VCaP (cell line): ENCODE measurements around the gene EYA2.

ENCODE experiments used
- H3K27ac ChIP-seq: fragments of 450-650 bp; 2 replicates; pipeline ENCODE4 v1.5.1; 2017
- TF ChIP-seq, protein P1 (sequence below): fragments of 450-650 bp; conservative IDR thresholded peaks from 2 replicates; pipeline ENCODE4 v1.5.1; 2017; ENCODE audit warnings: mild to moderate bottlenecking, moderate library complexity

EYA2 gene

DNA sequence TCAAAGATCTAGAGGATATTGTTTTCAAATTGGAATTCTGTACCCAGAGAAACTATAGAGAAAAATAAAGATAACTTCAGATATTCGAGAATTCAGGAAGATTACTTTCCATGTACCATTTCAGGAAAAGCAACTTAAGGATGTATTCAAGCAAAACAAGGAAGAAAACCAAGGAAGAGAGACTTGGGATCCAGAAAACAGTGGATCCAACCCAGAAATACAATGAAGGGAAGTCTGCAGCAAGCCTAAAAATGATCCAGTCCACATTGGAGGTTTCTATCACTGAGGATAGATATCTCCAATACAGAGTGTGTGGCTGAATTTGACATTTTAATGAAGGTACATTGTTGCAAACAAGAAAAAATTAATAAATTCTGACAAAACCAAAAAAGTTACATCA lies 201.0 kb downstream of the EYA2 start:
- no peak overlapping the region for H3K27ac ChIP-seq
- TF ChIP-seq, protein P1, sequence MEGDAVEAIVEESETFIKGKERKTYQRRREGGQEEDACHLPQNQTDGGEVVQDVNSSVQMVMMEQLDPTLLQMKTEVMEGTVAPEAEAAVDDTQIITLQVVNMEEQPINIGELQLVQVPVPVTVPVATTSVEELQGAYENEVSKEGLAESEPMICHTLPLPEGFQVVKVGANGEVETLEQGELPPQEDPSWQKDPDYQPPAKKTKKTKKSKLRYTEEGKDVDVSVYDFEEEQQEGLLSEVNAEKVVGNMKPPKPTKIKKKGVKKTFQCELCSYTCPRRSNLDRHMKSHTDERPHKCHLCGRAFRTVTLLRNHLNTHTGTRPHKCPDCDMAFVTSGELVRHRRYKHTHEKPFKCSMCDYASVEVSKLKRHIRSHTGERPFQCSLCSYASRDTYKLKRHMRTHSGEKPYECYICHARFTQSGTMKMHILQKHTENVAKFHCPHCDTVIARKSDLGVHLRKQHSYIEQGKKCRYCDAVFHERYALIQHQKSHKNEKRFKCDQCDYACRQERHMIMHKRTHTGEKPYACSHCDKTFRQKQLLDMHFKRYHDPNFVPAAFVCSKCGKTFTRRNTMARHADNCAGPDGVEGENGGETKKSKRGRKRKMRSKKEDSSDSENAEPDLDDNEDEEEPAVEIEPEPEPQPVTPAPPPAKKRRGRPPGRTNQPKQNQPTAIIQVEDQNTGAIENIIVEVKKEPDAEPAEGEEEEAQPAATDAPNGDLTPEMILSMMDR: no peak

DNA sequence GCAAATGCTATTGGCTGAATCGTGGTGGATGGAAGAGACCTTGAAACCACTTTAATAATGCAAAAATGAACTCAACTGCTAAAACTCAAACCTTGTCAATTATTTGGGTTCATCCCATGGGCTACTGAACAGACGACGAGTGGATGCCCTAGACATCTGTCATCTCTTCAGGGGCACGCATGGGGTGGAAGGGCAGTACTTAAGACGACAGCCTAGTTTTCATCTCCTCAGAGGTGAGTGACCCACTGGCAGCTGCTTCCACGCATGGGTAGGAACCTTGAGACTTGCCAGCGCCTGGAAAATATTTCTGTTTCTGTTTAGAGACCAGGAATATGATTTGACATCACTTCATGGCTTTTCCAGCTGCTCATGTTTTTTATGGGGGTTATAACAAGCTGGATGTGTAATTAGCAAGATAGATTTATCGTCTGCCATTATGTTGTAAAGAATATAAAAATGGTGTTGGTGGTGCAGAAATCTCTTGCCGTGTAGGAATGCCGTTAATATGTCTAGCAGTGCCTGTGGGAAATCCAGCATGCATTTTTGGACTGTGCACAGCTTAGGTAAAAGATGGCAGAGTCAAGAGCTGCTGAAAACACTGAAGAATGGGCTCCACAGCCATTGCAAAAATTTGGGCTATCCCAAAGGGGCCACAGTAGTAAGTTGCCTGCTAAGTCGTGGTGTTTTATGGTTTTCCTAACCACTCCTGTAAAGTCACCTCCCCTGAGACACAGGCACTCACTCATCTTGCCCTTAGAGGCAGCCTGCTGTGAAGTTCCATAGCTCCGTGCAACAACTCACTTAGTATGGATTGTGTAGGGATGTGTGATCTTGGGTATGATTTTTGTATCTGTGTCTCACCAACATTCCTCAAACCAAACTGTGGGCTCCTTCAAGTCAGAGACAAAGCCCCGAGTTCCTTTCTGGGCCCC lies 203.3 kb downstream of the EYA2 start:
- no peak overlapping the region for H3K27ac ChIP-seq
- TF ChIP-seq, protein P1: no peak

DNA sequence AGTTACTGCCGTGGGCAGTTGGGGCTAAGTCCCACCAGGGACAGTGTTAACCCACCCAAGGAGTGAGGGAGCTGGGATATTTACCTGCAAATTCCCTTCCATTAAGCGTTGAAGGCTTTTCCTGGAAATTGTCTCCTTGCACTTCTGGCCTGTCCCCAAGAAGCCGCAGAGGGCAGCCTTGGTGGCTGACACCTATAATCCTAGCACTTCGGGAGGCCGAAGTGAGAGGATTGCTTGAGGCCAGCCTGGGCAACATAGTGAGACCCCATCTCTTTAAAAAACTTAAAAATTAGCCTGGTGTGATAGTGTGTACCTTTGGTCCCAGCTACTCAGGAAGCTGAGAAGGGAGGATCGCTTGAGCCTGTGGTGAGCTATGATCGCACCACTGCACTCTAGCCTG lies 204.4 kb downstream of the EYA2 start:
- TF ChIP-seq, protein P1: no peak
- no peak overlapping the region for H3K27ac ChIP-seq

DNA sequence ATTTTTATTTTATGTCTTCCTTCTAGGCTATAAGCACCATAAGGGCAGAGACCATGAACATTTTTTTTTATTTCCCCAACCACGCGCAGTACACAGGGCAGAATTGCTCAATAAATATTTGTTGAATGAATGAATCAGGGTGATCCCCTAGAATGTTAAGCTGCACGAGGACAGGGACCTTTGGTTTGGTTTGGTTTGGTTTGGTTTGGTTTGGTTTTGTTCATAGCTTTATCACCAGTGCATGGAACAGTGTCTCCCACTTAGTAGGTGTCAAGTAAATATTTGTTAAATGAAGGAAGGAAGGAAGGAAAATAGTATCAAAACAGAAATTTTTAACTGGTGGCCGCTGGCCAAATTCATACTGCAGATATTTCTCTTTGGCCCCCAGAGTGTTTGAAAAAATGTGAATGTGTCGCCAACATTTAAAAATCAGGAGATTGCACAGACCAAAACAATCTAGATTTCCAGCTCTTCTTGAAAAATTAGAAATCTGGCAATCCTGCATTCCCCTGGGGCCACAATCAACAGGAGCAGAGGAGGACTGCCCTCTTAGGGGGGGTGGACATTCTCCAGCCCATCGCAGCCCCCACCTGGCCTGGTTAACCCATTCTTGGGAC lies 205.3 kb downstream of the EYA2 start:
- no peak overlapping the region for H3K27ac ChIP-seq
- TF ChIP-seq, protein P1: no peak

DNA sequence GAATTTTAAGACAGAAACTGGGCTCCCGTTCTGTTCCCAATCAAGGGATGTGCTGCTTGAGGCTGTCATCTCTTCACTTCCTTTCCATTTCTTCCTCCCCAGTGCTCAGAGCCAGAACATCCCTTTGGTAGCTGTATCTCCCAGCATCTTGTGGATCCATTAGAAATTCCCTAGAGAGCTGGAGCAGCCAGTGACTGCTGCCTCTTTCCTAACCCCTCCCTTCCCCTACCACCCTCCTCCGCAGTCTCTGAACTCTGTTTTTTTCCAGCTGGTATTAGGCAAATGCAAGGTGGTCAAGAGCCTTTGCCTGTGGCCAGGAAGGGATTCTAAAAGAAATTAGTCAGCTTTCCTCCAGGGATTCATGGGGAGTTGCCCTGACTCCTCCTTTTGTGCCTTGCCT lies 208.0 kb downstream of the EYA2 start:
- TF ChIP-seq, protein P1: no peak
- no peak overlapping the region for H3K27ac ChIP-seq

DNA sequence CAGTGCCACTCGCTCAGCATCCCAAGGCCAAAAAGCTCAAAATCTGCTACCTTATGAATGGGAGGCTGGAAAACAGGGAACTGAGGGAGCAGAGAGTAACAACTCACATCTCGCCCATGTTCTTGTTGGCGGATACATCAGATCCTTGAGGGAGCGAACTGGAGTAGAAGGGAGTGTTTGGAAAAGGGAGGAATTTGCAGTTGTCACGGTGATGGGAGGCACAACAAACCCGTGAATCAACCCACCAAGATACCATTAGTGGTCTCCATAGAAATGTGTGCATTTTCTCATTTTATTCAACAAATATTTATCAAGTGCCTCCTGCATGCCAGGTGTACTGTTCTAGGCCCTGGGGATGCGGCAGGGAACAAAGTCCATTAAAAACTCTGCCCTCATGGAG lies 212.1 kb downstream of the EYA2 start:
- H3K27ac ChIP-seq: no peak overlapping the region
- TF ChIP-seq, protein P1: no peak

DNA sequence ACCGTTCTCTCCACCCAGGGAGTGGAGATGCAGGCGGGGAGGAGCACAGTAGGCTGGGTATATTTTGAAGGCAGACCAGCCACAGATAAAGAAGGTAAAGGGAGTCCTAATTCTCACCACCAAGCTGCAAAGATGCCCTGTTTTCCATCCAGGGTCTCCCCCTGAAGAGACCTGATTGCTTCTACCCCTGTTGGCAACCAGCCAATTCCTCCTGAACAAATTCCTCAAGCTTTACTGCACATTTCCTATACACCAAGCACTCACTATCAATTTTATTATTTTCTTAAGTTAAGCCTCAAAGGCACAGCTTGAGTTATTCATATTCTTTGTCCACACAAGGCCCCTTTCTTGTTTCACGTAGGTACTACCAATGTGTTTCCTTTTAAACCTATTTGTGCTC lies 214.4 kb downstream of the EYA2 start:
- no peak overlapping the region for H3K27ac ChIP-seq

More for the DNA sequence above, 214.4 kb downstream of the EYA2 start:
- TF ChIP-seq, protein P1: no peak
